ENCODE data around the gene IMPA2.

IMPA2 gene

DNA sequence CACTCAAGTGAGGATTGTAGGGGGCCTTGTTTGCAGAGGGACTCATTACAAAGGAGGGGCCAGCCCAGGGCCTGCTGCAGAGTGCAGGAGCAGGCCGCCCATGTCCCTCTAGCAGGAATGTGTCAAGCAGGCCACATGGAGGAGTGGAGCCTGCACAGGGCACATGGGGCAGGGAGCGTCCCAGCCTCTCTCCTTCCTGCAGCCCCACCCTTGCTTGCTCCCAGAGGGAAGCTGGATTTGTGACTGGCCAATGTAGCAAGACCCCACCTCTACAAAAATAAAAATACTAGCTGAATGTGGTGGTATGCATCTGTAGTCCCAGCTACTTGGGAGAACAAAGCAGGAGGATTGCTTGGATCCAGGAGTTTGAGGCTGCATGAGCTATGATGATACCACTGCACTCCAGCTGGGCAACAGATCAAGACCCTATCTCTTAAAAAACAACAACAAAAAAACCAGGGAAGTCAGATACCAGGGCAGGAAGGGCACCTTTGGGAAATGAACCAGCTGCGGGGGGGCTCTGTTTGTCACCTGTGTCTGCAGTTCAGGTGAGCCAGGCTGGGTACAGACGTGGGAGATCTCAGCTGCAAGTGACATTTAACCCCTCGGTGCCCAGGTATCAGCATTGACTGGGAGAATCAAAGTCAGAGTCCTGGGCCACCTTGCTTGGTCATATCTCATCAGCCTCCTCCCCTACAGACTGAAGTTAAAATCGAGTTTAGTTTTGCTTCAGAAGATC, 27.7 kb downstream of the IMPA2 start:
- DNase-seq (ENCODE audit: low spot score) = no peak

DNA sequence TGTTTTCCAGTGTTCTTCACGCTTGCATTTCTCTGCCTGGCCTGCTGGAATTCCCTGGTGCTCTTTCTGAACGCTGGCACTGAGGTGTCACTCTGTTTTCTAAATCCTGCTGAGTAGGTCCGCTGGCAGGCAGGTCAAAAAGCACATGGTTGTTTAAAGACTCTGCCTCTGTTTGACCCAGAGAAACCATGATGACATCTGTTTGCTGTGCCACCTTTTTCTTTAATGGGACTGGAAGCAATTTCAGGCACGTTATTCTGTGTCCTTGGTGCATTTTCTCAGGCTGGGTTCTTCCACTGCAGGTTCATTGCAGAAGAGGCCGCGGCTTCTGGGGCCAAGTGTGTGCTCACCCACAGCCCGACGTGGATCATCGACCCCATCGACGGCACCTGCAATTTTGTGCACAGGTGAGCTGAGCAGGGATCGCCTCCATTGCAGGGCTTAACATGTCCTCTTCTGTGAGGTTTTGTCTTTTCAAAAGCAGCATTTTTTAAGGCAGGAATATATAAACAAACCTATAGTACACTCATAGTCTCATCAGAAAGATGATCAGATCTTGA, 28.4 kb downstream of the IMPA2 start:
- no peak for DNase-seq (ENCODE audit: low spot score)

DNA sequence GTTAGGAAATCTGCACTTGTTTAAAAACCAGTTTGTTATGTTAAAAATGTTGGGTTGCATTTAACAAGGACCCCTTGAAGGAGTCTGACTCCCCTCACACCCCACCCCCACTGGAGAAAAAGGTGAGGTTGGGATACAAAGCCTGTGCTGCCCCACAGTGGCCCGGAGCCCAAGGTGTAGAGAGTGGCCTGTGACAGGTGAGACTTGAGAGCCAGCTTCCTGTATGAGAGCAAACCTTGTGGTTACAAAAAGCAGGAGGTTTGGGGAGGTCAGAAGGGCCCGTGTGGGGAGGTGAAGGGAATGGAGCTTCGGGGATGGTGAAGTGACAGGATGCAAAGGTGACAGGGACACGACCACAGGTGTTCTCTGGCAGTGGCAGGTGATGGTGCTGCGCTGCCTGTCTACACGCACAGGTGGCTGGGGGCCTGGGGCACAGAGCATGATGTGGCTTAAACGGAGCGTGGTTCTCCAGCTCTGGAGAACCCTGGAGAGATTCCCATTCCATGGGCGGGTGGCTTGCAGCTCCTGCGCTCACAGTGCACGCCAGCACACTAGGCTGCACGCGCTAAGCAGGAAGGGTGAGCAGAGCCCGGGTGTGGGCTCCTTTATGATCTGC, 29.0 kb downstream of the IMPA2 start:
- DNase-seq (ENCODE audit: low spot score) = no peak

DNA sequence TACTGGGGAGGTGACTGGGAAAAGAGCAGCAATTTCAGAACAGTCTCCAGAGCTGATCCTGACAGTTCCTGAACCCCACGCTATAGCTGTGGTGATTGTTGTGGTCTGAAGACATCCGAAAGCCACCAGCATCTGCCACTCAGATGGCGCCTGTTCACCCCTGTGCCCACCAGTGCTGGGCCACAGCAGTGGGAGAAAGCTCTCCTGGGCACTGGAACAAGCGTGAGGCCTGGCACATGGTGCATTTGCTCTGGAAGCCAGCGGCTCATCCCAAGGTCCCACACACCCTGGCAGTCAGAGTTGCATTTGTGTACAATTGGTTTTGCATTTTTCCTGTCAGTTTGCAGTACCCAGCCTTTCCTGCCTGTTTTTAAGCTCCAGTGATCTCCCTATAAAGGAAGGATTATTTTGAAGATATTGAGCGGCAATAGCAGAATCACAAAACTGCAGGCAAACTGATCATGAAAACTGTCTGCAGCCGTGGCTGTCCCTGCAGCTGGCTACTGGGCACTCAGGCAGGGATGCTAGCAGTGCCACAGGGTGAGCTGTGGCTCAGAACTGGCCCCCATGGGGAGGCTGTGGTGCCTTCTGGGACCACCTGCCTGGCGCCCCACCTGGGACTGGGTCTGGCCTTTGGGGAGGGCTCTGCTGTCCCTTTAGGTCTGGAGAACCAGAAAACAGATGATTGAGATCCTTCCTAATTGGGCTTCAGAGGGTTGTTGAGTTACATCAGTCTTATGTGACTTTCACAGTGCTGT, 30.1 kb downstream of the IMPA2 start:
- peak; percentile 30 for DNase-seq (ENCODE audit: low spot score)

DNA sequence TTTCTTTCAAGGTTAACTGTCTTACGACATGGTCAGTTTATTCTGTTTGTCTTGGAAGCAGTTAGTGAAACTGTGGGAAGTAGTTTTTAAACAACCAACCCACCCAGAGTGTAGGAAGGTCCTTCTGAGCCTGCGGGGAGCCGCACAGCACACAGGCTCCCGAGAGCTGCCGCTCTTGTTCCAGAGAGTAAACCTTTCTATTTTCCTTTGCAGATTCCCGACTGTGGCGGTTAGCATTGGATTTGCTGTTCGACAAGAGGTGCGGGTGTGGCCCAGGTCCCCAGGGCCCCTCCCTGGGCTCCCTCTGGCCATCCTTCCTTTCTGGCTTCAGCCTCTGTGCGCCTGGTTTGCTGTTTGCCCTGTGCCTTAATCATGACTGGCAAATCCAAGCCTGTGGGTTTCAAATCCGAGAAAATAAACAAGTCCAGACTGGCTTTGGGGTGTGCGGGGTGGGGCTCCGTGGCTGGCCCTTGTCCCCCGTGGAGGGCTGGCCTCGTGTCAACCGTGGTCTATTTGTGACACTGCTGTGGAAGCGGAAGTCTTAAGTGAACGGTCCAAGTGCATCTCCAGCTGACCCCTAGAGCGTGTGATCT, 30.7 kb downstream of the IMPA2 start:
- DNase-seq (ENCODE audit: low spot score) = peak; percentile 20

DNA sequence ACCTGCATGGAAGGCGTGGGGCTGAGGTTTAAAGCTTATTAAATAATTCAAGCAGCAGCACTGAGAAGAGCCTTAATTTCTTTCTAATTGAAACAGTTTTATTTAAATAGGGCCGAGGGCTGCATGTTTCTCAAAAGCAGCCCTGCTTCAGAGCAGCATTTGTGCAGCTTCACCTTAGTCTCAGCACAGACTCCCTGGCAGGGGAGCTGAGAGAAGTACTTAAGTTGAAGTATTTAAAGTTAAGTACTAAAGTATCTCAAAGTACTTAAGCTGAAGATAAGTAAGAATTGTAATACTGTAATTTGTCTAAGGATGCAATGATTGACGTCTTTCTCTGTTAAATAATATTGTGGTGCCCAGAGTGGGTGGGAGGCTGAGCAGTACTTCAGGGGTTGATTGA, 31.4 kb downstream of the IMPA2 start:
- no peak for DNase-seq (ENCODE audit: low spot score)

DNA sequence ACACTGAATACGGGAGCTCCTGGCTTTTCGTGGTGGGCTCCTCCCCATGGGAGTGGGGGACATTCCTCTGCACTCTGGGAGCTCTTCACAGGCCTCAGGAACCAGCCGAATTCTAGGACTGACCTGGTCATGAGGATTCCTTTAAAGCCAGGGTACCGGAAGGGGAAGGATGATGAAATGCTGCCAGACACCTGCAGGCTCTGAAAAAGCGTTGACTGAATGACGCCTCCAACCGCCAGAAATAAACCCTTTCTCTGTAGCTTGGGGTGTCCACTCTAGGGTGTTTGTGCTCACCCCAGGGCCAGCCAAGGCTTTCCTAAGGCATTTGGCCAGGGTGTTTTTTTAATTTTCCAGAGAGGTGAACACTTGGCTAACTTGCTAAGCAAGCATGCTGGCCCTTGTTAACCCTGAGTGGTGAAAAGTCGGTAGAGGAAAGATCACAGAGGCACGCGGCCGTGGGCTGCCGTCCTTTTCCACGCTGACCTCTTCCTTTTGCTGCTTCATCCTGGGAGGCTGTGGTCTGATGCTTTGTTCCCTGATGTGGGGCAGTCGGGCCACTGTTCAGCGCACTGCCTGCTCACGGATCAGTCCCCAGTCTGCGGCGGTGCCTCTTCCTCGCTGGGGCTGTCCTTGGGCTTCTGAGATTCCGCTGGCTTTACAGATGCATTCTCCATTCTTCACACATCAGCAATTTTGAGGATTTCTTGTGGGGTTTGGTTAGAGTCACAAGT, 32.0 kb downstream of the IMPA2 start:
- peak; percentile 34 for DNase-seq (ENCODE audit: low spot score)

DNA sequence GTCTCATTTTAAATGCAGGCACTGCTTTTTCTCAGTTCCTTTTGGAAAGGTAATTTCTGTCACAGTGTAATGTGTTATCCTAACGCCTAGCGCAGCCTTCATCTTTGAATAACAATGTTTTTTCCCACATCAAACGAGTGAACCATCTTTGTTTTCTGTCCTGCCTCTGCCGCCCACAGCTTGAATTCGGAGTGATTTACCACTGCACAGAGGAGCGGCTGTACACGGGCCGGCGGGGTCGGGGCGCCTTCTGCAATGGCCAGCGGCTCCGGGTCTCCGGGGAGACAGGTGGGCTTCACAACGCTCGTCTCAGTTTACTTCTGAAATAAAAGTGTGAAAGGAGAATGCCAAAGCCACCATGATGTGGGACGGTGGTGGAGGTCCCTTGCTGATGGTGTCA, 32.8 kb downstream of the IMPA2 start:
- DNase-seq (ENCODE audit: low spot score) = peak; percentile 20

DNA sequence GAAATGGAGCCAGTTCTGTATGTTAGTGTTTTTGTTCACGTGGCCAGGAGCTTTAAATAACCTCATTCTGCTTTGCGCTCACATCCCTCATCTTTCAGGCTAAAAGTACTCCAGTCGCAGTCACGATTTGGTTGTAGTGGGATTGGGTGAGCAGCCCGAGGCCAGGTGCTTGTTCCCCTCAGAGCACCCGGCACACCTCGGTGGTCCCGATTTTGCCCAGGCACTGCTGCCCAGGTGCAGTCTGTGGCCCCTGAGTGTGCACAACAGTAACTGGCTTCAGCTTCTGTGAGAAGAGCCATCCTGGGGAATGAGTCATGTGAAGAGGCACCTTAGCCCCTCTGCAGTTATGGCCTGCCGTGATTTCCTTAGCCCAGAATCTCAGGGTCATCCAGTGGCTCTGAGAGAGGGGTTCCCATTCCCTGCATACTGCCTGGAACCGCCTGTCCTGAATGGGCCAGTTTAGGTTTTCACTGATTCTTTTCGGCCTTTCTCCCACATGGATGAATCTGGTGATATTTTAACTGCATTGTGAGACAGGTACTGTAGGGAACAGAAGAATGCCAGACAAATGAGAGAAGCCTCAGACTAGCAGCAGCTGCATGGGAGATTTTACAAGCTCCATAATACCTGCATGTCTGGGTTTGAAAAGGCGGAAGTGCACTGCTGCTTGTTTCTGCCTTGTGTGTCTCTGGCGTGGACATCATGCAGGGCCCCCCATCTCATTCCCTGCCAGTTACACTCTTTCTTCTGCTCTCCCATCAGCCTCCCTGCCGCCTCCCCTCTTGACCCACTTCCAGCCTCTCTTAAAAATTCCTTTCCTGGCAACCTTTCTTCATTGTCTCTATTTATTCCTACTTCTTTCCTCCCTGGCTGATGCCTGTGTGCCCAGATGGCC, 33.5 kb downstream of the IMPA2 start:
- peak; percentile 29 for DNase-seq (ENCODE audit: low spot score)

DNA sequence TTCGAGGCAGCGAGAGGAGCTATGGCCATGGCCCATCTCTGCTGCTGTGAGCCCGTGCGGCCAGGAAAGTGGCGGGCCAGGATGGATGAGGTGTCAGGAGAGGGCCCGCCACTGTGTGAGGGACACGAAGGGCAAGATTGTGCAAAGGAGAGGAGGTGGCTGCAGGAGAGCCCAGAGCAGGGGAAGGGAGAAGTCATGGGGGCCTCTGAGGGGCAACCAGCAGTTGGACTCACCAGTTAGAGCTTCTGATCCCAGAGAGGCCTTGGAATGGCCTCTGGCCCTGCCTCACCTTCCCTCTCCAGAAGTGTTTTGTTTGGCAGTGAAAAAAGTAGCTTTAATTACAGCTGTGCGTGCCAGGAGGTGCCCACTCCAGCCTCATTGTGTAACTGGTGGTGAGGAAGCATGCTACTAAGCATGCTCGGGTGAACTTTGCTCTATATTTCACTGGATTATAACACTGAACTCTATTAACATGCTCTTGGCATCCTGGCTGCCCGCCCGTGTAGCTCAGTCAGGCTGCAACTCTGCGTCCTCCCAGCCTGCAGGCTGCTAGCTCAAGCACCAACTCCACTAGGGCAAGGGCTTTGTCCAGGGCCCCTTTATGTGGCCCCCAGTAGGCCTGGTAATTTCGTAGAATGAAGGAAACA, 34.2 kb downstream of the IMPA2 start:
- DNase-seq (ENCODE audit: low spot score) = peak; percentile 28

DNA sequence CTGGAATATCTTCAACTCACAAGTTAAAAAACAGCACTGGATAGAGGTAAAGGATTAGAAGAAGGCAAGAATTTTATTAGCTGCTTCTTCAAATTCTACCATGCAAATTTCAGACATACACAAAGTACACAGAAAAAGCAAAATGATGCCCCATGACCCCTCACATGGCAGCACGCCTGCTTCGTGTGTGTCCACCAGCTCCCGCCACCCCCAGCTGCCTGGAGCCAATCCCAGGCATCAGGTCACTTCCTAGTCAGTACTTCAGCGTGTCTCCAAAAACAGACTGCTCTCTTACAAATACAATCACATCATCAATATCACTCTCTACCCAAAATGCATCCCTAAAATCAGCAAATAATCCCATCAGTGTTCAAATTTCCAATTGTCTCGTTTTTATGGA, 35.8 kb downstream of the IMPA2 start:
- DNase-seq (ENCODE audit: low spot score) = no peak

DNA sequence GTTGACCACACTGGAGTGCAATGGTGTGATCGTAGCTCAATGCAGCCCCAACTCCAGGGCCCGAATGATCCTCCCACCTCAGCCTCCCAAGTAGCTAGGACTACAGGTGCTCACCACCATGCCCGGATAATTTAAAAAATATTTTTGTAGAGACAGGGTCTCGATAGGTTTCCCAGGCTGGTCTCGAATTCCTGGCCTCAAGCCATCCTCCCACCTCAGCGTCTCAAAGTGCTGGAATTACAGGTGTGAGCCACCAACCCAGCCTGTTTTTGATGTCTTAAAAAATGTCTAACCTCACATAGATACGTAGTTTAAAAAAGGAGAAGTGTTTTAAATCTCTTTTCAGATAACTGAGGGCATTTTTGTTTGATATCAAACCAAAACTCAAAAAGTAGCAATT, 37.6 kb downstream of the IMPA2 start:
- DNase-seq (ENCODE audit: low spot score) = no peak

DNA sequence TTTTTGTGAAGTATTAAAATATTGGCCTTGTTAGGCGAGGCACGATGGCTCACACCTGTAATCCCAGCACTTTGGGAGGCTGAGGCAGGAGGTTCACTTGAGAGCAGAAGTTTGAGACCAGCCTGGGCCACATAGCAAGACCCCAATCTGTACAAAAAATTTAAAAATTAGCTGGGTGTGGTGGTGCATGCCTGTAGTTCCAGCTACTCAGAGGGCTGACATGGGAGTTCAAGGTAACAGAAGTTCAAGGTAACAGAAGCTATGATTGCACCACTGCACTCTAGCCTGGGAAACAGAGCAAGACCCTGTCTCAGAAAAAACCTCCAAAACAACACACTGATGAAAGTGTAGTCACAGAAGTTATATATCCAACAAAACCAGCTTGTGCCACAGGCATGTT, 39.8 kb downstream of the IMPA2 start:
- no peak for DNase-seq (ENCODE audit: low spot score)

DNA sequence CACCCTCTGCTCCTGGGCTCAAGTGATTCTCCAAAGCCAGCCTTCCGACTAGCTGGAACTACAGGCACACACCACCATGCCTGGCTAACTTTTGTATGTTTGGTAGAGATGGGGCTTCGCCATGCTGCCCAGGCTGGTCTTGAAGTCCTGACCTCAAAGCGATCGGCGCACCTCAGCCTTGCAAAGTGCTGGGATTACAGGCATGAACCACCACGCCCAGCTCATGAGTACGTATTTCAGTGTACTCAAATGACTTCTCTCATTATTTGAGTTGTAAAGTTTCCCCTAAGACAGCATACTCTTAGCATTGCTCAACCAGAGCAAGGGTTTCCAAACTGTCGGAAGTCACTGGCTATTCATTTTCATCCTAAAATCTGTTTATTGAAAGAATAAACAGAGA, 40.3 kb downstream of the IMPA2 start:
- DNase-seq (ENCODE audit: low spot score) = no peak

DNA sequence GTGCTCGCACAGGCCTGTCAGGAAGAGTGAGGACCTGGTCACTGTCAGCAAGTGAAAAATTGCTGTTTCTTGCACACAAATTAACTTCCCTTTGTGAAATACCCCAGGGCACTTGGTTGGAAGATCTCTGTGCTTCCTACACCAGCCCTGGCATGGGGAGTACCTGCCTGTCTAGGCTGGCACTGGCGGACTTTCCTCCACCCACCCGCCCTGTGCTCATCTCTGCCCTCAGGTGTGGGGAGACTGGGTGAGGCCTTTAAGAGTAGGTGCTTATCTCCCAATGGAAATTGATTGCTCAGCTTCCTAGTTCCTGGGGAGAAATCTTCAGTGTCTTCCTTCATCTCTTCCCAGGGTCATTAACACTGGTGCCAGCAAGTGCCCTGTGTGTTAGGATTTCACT, 42.1 kb downstream of the IMPA2 start:
- DNase-seq (ENCODE audit: low spot score) = no peak

DNA sequence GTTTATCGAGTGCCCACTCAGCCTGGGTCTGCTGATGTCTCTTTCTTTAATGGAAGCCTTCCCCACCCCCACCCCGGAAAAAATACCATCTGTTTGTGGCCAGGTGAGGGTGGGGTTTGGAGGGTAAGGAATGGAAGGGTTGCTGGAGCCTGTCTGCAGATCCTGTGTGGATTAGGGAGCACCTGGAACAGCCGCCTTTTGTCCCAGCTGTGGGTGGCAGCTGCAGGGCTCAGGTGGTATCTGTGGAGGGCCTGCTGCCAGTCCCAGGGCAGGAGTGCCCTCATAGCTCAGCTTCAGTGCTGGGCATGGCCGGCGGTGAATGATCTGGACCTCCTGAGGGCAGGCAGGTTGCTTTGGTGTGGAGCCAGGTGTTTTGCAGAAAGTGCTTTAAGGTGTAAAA, 45.3 kb downstream of the IMPA2 start:
- peak; percentile 38 for DNase-seq (ENCODE audit: low spot score)

DNA sequence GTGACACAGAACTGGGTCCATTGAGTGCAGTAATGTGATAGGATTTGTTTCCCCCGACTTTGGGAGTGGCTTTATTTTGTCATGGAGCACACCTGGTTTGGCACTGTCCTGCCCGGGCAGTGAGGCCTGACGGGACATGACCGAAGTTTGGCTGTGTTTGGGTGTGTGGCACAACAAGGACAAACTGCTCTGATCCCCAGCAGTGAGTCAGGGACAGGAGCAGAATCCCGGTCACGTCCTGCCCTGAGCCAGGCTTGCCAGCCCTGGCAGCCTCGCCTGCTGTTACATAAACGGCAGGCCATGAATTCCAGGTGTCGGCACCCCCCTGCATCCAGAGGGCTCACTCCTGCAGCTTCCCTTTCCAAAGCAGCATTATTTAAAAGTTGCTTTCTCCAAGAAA, 45.7 kb downstream of the IMPA2 start:
- DNase-seq (ENCODE audit: low spot score) = peak; percentile 39

DNA sequence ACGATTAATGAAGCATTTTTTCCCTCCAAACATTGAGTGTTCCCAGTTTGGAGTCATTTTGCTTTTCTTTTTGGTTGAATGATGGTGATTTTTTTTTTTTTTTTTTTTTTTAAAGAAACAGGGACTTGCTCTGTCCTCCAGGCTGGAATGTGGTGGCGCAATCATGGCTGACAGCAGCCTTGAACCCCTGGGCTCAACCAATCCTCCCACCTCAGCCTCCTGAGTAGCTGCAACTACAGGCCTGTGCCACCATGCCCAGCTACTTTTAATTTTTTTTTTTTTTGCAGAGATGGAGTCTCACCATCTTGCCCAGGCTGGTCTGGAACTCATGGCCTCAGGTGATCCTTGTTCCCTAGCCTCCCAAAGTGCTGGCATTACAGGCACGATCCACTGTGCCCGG, 46.2 kb downstream of the IMPA2 start:
- DNase-seq (ENCODE audit: low spot score) = no peak

DNA sequence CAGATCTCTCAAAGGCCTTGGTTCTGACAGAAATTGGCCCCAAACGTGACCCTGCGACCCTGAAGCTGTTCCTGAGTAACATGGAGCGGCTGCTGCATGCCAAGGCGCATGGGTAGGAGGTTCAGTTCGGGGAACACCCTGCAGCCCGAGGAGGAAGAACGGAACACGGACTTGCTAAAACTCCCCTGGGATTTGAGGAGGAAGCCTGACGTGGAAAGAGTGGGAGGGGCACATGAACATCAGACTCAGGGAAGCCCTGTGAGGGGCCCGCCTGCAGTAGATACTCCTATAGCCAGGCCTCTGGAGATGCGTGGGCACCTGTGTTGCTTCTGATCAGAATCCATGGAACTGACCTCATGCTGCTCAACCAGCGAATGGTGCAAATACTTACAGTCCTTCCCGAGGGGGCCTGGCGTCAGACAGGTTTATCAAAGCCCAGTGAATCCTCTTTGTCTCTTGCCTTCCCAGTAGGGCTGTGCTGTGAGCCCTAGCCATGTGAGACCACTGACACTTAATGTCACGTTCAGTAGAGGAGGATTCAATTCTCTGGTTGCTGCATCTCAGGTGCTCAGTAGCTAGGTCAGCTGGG, 46.8 kb downstream of the IMPA2 start:
- no peak for DNase-seq (ENCODE audit: low spot score)

DNA sequence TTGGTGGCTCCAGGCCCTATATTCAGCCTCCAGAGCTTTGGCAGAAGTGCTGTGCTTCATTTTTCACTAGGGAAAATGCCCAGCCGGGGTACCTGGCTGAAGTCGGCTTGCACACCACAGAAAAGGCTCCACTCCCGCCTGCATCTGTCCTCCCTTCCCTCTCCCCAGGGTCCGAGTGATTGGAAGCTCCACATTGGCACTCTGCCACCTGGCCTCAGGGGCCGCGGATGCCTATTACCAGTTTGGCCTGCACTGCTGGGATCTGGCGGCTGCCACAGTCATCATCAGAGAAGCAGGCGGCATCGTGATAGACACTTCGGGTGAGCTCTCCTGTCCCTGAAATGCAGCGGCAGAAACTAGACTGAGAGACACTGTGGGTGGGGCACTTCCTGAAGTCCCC, 47.4 kb downstream of the IMPA2 start:
- no peak for DNase-seq (ENCODE audit: low spot score)
